Astrocyte (in vitro differentiated cells and primary cell): ENCODE results near the gene NDOR1. TPM values are rescaled to one million over a fixed set of nuclear protein-coding genes. Genes with fewer than 3 reads are reported as not detected.

ENCODE experiments used
- DNase-seq: peaks from one replicate; pipeline ENCODE4 v3.0.0-alpha.2; 2010; ENCODE audit warnings: low read depth
- FAIRE-seq: peaks from 2 replicates; lab custom pipeline; 2011; peaks lifted over from hg19 to GRCh38; lab: Jason Lieb, UNC
- H2AFZ ChIP-seq: 2 replicates; pipeline ENCODE4 v1.6.0; 2012; ENCODE audit warnings: low read depth, low read length, inconsistent platforms
- H3K27ac ChIP-seq: 2 replicates; pipeline ENCODE4 v1.5.1; 2011; ENCODE audit warnings: low read depth, low read length, inconsistent platforms
- H3K27me3 ChIP-seq: 2 replicates; pipeline ENCODE4 v1.6.0; 2011; ENCODE audit warnings: low read length, inconsistent platforms; ENCODE audit not compliant: insufficient read depth
- H3K36me3 ChIP-seq: 2 replicates; pipeline ENCODE4 v1.5.1; 2011; ENCODE audit warnings: low read length, inconsistent platforms; ENCODE audit not compliant: insufficient read depth
- H3K4me1 ChIP-seq: 2 replicates; pipeline ENCODE4 v1.5.1; 2011; ENCODE audit warnings: low read length, inconsistent platforms; ENCODE audit not compliant: insufficient read depth
- H3K4me2 ChIP-seq: 2 replicates; pipeline ENCODE4 v1.6.0; 2012; ENCODE audit warnings: low read length, inconsistent platforms
- H3K4me3 ChIP-seq: 2 replicates; pipeline ENCODE4 v1.5.1; 2011; ENCODE audit warnings: low read depth, mild to moderate bottlenecking, low read length, inconsistent platforms; ENCODE audit not compliant: insufficient read depth
- H3K79me2 ChIP-seq: 2 replicates; pipeline ENCODE4 v1.6.0; 2012; ENCODE audit warnings: mild to moderate bottlenecking, low read length, inconsistent platforms; ENCODE audit not compliant: insufficient read depth
- H3K9ac ChIP-seq: 2 replicates; pipeline ENCODE4 v1.6.0; 2012; ENCODE audit warnings: mild to moderate bottlenecking, low read length, inconsistent platforms
- H3K9me3 ChIP-seq: 2 replicates; pipeline ENCODE4 v1.5.1; 2012; ENCODE audit warnings: low read depth, mild to moderate bottlenecking, low read length, inconsistent platforms; ENCODE audit not compliant: insufficient read depth
- H4K20me1 ChIP-seq: 2 replicates; pipeline ENCODE4 v1.6.0; 2012; ENCODE audit warnings: low read length, inconsistent platforms; ENCODE audit not compliant: insufficient read depth
- H3K27ac Mint-ChIP-seq: one replicate; pipeline ENCODE4 v1.8.0; 2021; ENCODE audit warnings: mild to moderate bottlenecking, mixed read lengths; ENCODE audit not compliant: unreplicated experiment
- H3K27me3 Mint-ChIP-seq: one replicate; pipeline ENCODE4 v1.8.0; 2021; ENCODE audit warnings: low read depth, mixed read lengths; ENCODE audit not compliant: unreplicated experiment
- H3K36me3 Mint-ChIP-seq: one replicate; pipeline ENCODE4 v1.8.0; 2021; ENCODE audit warnings: low read depth, mixed read lengths; ENCODE audit not compliant: unreplicated experiment
- H3K4me1 Mint-ChIP-seq: one replicate; pipeline ENCODE4 v1.8.0; 2021; ENCODE audit warnings: low read depth, mixed read lengths; ENCODE audit not compliant: unreplicated experiment
- H3K4me3 Mint-ChIP-seq: one replicate; pipeline ENCODE4 v1.8.0; 2021; ENCODE audit warnings: mild to moderate bottlenecking, moderate library complexity, mixed read lengths; ENCODE audit not compliant: unreplicated experiment
- H3K9me3 Mint-ChIP-seq: one replicate; pipeline ENCODE4 v1.8.0; 2021; ENCODE audit warnings: mild to moderate bottlenecking, mixed read lengths; ENCODE audit not compliant: unreplicated experiment
- CTCF ChIP-seq: IDR thresholded peaks from 2 replicates; pipeline ENCODE4 v1.5.1; 2011; ENCODE audit warnings: low read depth, mild to moderate bottlenecking, inconsistent platforms, low read length, moderate library complexity; ENCODE audit not compliant: insufficient read depth
- EZH2 ChIP-seq: IDR thresholded peaks from 2 replicates; pipeline ENCODE4 v1.6.1; 2012; ENCODE audit warnings: mild to moderate bottlenecking, low read length, inconsistent platforms; ENCODE audit not compliant: insufficient read depth
- total RNA-seq: library from RNA; stranded (reverse); gene quantifications from 2 replicates; pipeline ENCODE4 v1.2.1, GENCODE V29; 2021

Gene NDOR1
- total RNA-seq, 1 donor from 2014 or later = 14.5 TPM

- peak overlapping the region; percentile 97 for H3K4me3 ChIP-seq
- H3K4me1 ChIP-seq = peaks cover 22% of the 10 kb centered on the region
- peaks cover 1% of the 10 kb centered on the region for H3K36me3 ChIP-seq
- peaks cover 33% of the 10 kb centered on the region for H3K79me2 ChIP-seq
- no peaks in the 10 kb centered on the region for H3K9me3 Mint-ChIP-seq
- H3K27me3 Mint-ChIP-seq = peaks cover 6% of the 10 kb centered on the region
- no peaks in the 10 kb centered on the region for H3K9me3 ChIP-seq
- no peak for TF ChIP-seq CTCF
- no peak for TF ChIP-seq EZH2
- H2AFZ ChIP-seq = peak overlapping the region; percentile 90
- no peak for DNase-seq
- no peak overlapping the region for H3K27ac ChIP-seq
- H3K9ac ChIP-seq = peak overlapping the region; percentile 88
- no peak for FAIRE-seq
- H3K27ac Mint-ChIP-seq = peak overlapping the region; percentile 67
- peaks cover 4% of the 10 kb centered on the region for H3K4me1 Mint-ChIP-seq
- H3K4me3 Mint-ChIP-seq = peak overlapping the region; percentile 90
- peaks cover 18% of the 10 kb centered on the region for H4K20me1 ChIP-seq
- H3K27me3 ChIP-seq = no peaks in the 10 kb centered on the region
- H3K36me3 Mint-ChIP-seq = no peaks in the 10 kb centered on the region
- peak overlapping the region; percentile 99 for H3K4me2 ChIP-seq
Measured at GRCh38 chr9:137253717-137254623, 48.5 kb downstream of the NDOR1 start.

GRCh38 chr9:137254624-137255447 lies 49.3 kb downstream of the NDOR1 start, which contains the start of gene NELFB:
Gene NELFB, plus strand, starts transcription at chr9:137255327.
- Histone ChIP-seq H3K9me3 (no peaks in the 10 kb centered on the region), H3K4me2 (peak within 1 kb of the TSS; percentile 99), H3K36me3 (peaks cover 4% of the 10 kb centered on the region), H3K9ac (peak within 1 kb of the TSS; percentile 88), H3K27ac (peak within 1 kb of the TSS; percentile 50), H4K20me1 (peaks cover 23% of the 10 kb centered on the region), H3K4me3 (peak within 1 kb of the TSS; percentile 97), H3K27me3 (no peaks in the 10 kb centered on the region), H2AFZ (peak within 1 kb of the TSS; percentile 90), H3K79me2 (peaks cover 37% of the 10 kb centered on the region), H3K4me1 (peaks cover 22% of the 10 kb centered on the region)
- FAIRE-seq (no peak), DNase-seq (peak; percentile 48)
- peak within 1 kb of the TSS; percentile 90 for H3K4me3 Mint-ChIP-seq
- H3K9me3 Mint-ChIP-seq = no peaks in the 10 kb centered on the region
- peaks cover 4% of the 10 kb centered on the region for H3K4me1 Mint-ChIP-seq
- peak within 1 kb of the TSS; percentile 67 for H3K27ac Mint-ChIP-seq
- H3K27me3 Mint-ChIP-seq = peaks cover 2% of the 10 kb centered on the region
- TF ChIP-seq EZH2 (no peak), CTCF (no peak)
- H3K36me3 Mint-ChIP-seq = no peaks in the 10 kb centered on the region
